HG02571 (cell line): ENCODE data around the gene STEAP1B.
"Not testable (repeated sequence)": the region's sequence is repeated elsewhere in the genome, so short reads cannot be mapped to it uniquely, and the experiment has no call there.

Experiments used
- ATAC-seq: cut with Tn5 transposase; IDR thresholded peaks from one replicate; pipeline ENCODE4 v1.9.1; 2021; ENCODE audit warnings: mild to moderate bottlenecking, moderate library complexity; ENCODE audit not compliant: unreplicated experiment

STEAP1B gene

DNA sequence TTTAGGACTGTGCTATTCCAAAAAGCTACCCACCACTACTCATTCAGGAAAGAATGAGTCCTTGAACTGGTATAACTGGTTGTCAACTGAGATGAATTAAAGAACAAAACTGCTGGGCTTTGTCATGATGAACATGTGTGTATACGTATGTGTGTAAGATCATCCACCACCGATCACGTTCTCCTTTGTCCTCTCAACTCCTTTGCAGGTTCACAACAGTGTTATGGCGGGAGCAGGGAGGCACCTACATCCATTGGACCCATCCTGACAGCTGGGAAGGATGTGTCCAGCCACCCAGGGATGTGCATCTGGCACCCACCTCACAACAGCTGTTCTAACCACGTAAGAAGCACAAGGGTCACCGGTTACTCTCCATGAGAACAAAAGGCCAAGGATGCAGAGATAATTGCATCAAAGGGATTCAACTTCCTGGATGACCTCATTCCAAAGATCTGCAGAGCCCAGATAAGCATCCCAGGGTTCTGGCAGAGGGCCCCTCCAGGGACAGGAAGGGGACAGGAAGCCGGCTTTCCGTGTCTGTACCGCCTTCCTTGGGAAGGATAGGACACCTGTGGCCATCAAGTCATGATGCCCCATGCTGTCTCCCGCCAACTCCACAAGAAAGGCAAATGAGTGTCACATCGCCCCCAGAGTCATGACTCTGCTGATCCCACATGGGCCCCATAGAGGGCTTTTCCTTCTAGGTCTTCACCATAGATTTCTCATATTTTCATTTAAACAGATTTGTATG, 66.1 kb downstream of the STEAP1B start:
- ATAC-seq, result no peak

DNA sequence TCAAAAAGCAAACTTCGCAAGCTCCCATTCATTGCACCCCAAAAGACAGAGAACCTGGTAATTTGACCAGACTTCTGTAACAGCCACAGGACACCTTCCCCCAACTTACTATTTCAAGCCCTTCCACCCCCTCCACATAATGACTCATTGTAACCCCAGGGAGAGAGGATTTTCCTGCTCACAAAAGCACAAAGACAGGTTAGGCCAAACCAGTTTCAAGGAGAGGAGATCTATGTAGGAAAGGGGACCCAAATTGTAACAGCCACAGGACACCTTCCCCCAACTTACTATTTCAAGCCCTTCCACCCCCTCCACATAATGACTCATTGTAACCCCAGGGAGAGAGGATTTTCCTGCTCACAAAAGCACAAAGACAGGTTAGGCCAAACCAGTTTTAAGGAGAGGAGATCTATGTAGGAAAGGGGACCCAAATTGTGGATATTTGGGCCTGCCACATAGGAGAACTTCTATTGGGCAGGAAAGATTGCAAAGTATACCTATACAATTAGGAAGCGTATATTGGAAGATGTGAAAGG, 66.8 kb downstream of the STEAP1B start:
- ATAC-seq, result not testable (repeated sequence)

DNA sequence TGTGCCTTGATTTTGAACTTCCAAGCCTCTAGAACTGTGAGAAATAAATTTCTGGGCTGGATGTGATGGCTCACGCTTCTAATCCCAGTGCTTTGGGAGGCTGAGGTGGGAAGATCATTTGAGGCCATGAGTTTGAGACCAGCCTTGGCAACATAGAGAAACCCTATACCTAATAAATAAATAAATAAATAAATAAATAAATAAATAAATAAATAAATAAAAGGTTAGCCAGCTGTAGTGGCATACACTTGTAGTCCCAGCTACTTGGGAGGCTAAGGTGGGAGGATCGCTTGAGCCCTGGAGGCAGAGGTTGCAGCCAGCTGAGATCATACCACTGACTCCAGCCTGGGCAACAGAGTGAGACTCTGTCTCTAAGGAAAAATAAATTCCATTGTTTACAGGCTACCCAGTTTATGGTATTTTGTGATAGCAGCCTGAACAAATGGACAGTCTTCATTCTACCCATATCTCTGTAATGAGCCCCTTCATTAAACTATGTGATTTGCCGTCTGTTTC, 67.7 kb downstream of the STEAP1B start:
- no peak for ATAC-seq

DNA sequence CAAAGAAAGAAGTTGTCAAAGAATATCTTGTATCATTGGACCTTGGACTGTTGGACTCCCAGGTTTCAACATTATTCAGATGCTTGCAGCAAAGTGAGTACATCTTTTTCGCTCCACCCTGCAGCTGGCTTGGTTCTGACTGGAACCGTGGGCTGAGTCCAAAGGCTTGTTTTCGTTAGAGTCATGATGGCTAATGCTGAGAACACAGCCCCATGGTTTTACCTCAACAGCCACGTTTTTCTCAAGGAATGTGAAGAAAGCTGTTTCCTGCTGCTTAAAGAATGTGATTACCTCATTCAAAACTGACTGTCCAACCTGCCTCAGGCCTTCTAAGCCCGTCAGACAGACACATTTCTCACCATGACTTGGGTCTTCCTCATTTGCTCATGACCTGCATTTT, 69.5 kb downstream of the STEAP1B start:
- no peak for ATAC-seq

DNA sequence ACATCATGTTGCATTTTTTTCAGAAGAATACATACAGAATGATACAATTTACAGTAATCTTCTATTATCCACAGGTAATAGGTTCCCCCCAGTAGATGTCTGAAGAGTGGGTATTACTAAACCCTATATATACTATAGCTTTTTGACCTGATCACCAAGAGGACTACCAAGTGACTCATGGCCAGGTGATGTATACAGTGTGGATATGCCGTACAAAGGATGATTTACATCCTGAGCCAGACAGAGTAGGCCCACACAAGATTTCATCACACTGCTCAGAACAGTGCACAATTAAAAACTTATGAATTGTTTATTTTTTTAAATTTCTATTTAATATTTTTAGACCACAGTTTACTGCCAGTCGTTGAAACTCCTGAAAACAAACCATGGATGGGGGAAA, 70.6 kb downstream of the STEAP1B start:
- no peak for ATAC-seq

DNA sequence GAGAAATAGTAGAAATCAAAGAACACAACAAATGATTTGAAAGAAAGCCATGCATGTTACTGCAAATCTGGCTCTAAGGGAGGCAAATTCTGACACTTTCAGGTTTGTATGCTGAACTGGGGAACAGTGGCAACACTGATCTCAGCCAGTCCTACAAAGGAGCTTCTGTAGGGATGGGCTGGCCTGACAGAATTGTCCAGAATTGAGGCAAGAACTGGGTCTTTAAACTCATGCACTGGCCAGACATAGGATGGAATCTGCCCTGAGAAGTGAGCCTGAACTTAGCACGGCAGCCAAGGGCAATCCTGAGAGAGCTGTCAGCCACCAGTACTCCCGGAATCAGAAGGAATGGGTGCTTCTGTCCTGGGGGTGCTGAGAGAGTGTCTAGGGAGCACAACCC, 72.1 kb downstream of the STEAP1B start:
- no peak for ATAC-seq

DNA sequence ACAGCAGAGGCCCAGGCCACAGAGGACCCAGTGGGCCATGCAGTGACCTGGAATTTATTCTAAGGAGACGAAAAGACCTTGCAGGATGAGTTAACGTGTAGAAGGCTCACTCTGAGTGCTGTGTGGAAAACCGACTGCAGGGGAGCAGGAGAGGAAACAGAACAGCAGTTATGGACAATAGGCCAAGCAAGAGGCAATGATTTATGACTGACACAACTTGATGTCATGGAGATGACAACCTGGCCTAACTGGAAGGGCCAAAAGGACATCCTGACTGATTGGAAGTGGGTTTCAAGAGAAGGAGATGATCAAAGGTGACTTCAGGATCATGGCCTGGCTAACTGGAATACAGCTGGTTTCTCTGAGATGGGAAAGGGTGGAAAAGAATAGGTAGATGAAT, 72.9 kb downstream of the STEAP1B start:
- no peak for ATAC-seq

DNA sequence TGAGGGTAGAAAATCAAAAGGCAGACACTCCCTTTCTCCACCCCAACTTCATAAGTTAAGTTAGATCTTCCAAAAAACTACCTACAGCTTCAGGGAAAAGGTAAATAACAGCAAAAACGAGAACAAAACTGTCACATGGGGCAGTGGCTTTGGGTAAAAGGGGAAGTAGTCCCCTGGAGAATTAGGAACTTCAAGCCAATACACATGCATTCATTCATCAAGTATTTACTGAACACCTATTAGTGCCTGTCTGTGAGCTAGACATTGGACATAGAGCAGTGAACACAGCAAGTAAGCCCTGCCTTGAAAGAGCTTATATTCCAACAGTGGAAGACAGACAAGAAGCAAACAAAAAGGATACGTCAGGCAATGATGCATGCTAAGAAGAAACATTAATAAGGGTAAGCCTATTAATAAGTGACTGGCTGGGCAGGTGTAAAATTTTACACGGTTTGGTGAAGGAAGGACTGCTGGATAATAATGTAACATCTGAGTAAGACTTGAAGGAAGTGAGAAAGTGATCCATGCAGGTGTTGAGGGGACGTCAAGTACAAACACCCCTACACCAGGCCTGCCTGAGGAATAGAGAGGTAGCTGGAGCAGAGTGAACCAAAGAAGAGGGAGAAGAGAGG, 73.4 kb downstream of the STEAP1B start:
- ATAC-seq, result no peak

DNA sequence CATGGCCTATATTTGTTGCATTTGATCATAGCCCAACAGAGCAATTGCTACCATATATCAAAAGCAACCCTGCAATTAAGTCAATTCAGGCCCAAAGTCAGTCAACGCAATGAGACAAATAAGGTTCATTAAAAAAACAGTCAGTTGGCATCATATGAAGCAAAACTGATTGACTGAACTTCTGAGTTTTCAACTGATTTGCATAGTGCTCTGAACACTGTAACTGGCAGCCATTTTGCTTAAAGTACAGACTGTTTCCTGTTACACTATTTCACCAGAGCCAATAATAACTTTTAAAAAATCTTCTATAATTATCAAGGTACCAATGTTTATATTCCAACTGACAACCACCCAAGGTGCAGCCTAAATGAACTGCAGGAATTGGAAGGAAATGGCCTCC, 74.6 kb downstream of the STEAP1B start:
- no peak for ATAC-seq

DNA sequence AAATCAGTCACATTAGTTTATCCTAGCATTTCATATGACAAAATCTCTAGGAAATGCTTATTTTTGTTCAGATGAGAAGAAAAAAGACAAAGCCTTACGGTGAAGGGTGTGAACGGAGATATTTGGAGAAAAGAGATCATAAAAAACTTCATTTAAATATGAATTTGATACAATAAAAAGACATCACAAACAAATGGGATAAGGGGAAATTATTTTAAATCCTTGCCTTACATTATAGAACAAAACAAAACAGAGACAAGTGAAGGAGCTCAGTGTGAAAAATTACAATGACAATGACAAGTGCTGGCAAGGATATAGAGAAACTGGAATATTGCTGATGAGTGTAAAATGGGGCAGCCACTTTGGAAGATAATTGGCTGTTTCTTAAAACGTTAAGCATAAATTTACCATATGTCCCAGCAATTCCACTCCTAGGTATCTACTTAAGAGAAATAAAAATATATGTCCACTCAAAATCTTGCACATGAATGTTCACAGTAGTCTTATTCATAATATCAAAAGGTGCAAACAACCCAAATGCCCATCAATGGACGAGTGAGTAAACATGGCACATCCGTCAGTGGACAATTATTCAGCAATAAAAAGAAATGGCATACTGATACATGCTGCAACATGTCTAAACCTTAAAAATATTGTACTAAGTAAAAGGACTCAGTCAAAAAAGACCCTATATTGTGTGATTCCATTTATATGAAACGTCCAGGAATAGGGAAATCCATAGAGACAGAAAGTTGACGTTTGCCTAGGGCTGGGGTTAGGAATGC, 77.0 kb downstream of the STEAP1B start:
- ATAC-seq, result no peak

DNA sequence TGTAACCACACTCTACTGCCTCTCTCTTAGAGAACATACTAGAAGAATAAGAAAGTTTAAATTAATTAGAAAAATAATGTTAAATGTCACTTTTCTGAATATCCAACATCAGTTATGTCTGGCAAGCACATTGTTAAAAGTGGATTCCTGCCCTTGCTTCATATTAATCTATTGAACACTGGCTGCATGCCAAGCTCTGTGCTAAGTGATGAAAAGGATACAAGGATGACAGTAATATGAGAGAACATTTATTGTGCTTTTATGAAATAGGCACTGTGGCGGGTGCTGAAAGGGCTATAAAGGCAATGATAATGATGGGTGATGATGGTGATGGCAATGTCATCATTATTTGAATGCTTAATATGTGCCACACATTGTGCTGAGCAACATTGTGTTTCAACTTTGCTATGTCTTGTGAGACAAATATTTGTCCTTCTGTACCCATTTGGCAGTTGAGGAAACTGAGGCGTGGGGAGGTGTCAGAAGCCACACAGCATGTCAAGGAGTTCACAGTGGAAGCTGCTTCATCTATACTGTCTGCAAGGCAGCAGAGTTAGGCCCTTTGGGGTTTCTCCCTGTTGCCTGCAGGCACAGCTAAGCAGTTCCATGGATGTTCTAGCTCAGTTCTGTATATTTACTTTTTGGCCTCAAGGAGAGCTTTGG, 78.9 kb downstream of the STEAP1B start:
- no peak for ATAC-seq

DNA sequence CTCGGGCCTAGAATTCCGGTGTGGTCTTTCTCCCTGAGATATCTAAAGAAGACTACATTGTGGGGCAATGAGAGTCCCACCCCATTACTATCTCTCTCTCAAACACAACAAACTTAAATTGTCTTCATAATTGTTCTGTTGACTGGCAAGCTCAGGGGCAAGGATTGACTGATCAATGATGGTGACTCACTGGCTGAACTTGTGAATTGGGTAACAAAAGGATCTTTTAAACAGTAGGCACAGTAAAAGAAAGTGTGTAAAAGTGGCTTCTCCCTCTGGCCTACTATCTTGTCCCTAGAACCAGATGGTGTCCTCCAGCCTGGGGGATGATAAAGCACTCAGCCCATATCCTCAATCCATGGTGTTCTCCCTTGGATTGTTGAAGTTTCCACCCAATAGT, 80.0 kb downstream of the STEAP1B start:
- no peak for ATAC-seq

DNA sequence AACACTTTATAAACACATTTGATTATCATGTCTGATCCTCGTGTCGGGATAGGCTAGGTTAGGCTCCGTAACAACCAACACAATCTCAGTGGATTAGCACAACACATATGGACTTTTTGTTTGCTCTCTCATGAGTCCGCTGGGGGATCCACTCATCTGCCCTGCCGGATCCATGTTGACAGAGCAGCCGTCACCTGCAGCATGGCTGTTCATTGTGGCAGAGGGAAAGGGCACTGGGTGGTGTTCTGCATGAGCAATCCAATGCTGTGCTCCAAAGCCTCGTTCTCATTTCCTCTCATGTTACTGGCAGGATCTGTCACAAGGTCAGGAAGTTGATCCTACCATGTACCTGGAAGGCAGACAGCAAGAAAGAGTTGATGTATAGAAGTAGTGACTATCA, 80.5 kb downstream of the STEAP1B start:
- no peak for ATAC-seq

DNA sequence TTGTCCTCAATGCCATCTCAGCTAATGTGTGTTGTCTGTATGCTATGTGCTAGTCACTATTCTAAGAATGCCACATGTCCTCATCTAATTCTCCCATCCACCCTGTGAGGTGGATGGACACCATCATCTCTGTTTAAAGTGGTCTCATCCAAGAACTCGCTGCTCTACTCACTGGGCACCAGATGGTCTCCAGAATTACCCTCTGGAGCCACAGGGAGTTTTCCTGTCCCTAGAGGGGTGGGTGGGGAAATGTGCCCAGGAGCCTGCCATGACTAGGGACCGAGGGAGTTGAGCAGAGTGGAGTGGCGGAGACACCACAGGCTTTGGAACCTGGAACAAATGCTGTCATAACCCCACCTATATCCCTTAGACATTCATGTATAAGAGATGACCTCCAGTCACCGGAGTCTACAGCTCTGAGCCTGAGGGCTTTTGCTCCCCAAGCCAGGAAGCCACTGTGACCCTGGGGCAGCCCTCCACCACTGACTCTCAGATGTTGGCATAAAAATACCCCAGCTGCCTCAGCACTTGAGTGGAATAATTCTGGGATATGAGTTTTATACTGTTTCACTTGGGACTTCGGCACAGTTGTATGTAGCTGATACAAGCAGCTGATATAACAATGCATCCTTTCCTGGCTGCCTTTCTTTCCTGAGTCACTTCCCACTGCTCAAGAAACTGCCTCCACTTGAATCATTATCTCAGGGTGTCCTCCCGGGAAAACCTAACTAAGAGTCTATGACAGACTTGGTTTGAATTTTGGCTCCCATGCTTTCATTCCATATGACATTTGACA, 81.5 kb downstream of the STEAP1B start:
- no peak for ATAC-seq

DNA sequence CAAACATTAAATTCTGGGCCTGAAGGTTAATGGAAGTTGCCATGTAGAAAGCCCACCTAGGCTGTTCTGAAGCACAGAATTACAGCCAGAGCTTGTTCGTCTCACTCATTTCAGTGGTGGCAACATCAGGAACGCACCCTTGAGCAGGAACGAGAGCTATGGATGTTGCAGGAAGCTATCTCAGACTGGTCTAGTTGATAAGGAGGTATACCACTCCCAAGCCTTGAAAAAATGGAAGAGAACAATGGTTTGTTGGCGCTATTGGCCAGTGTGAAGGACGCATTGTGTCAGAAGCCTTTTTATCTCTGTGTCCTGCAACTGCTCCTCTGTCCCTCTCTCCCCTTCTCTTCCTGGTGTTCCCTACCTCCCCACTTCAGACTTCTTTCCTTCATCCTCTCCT, 82.1 kb downstream of the STEAP1B start:
- no peak for ATAC-seq

DNA sequence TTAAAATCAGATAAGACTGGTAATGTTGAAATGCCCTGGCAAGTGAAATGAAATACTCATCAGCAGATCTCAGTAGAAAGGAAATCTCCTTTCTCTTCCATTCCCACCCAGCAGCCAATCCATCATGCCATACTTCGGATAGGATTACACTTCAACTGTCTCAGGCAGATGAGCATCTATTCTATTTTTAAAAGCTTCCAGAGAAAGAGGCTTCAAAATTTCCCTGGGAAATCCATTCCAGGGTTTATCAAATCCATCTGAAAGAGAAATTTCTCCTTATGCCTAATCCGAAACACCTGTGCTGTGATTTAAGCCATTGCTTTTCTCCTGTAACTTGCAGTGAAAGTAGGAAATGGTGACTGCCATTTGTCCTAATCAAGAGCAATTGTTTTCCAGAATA, 82.6 kb downstream of the STEAP1B start:
- ATAC-seq, result no peak

DNA sequence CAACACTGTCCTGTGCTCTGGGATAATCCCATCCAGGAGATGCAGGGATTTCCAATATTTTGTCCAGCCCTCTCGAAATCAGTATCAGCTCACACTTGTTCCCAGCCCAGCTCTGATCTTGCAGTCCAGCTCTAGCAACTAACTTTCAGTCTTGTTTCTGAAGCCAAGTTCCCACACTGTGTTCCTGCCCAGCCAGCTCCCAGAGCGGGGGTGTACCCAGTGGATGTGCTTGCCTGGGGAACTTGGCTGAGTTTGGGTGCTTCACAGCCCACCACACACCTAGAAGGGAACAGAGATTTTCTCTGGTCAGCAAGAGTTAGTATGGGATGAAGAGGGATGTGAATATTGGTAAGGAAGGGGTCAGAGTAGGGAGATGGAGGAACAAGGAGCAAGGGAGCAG, 85.6 kb downstream of the STEAP1B start:
- ATAC-seq, result no peak

DNA sequence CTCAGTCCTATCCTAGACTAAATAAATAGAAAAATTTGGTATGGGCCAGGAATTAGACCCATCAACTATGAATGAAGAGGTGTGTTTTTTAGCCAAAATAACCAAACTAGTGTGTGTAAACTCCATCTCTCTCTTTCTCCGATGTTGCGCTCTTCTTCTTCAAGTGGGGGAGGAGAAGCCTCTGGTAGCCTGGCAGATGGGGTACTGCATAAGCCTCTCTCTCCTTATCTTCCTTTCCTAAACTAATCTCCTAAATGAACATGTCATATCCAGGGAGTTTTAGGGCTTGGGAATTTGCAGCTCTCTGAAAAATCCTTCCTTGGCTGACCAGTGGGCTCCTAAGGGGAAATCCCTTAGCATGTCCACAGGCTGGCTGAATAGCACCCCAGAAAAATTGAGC, 86.8 kb downstream of the STEAP1B start:
- no peak for ATAC-seq

DNA sequence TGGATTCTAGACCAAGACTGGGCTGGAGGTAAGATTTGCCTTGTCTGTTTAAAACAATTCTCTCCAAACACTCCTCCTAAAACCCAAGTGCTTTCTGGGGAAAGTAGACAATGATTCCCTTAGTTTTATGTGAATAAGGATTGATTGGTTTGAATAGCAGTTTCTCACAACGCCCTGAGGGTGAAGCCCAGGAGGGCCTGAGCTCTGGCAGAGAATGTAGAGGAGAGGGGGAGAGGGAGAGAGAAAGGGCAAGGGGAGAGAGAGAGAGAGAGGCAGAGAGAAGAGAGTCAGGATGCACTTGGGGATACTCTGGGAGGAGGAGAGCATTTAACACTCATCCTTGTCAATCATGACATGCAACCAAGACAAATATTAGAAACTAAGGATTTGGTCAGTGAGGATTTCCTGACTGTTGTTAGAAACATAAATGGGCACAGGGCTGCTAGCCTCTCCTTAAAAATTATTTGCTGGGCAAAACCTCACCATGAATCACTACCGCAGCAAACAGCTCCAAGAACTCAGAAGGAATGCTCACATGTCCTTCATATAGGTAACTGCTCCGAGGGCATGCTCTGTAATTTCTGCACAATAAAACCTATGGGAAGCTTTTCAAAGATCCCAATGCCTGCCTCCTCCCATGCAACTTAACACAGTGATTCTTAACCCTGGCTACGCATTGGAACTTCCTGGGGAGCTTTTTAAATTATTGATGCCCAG, 87.9 kb downstream of the STEAP1B start:
- ATAC-seq, result no peak

DNA sequence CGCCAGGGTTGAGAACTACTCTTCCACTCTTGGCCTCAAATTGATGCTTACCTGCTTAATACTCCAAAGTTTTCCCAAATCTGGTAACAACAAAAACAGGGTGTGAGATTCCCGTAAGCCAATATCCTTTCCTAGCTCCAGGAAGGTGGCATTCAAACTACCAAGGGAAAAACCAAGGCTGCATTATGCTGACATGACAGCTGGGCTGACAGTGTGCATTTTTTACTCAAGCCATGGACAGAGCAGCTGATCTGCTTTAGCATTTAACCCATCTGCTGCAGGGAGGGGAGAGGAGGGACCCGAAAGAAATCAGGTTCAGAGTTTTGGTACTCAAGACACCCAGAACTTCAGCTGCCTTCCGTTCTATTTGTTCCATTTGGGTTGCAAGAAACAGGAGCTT, 93.3 kb downstream of the STEAP1B start:
- ATAC-seq, result no peak
